NCI-H187 (cell line): Measurements from ENCODE around the gene VIPR1.

Experiments used
- DNase-seq, 2 experiments: peaks; one replicate each; lab custom pipeline; 2025; lab: John Stamatoyannopoulos, UW

The VIPR1 gene, protein sequence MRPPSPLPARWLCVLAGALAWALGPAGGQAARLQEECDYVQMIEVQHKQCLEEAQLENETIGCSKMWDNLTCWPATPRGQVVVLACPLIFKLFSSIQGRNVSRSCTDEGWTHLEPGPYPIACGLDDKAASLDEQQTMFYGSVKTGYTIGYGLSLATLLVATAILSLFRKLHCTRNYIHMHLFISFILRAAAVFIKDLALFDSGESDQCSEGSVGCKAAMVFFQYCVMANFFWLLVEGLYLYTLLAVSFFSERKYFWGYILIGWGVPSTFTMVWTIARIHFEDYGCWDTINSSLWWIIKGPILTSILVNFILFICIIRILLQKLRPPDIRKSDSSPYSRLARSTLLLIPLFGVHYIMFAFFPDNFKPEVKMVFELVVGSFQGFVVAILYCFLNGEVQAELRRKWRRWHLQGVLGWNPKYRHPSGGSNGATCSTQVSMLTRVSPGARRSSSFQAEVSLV

DNA sequence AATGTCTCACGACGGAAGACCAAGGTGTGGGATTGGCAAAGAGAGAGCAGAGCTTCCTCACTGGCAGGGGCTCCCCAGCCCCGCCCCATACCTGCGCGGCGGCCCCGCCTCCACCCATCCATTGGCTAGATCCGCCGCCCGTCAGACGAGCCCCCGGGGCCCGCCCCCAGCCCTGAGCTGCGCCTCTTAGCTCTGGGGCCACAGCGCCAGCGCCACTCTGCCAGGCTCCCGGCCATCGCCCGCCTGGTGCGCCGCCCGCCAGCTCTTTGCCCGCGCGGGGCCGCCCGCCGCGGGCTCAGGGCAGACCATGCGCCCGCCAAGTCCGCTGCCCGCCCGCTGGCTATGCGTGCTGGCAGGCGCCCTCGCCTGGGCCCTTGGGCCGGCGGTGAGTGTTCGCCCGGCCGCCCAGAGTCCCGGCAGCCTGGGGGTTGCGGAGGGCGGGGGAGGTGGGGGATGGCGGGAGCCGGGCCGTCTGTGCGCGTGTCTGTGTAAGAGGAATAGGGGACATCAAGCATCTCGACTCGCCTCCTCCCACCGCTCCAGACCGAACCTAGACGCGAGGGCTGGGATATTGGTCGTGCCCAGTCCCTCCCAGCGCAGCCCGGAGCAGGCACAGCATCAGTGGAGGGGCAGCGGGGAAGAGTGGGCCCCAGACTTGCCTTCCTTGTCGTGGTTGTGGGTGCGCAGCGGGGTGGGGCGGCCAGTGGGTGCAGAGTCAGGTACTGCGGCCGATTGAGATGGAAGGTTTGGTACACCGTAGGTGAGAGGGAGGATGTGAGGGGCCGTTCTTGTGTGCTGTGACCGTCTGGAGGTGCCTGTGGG is at the start of gene VIPR1:
Gene VIPR1 (plus strand): TSS at position 215 of the 822 bp plus-strand sequence. CDS start 93 bp downstream, at position 308.
- DNase-seq, result peak; percentile 52 to 53

DNA sequence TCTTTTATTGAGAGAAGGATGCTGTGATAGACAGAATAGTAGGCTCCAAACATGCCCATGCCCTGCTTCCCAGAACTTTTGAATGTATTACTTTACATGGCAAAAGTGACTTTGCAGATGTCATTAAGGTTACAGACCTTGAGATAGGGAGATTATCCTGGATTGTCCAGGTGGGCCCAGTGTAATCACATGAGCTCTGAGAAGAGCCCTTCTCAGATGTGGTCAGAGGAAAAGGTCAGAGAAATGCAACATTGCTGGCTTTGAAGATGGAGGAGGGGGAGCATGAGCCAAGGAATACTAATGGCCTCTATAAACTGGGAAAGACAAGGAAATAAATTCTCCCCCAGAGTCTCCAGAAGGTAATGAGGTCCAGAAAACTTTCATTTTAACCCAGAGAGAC is 46.2 kb upstream of the VIPR1 start:
- no peak for DNase-seq

DNA sequence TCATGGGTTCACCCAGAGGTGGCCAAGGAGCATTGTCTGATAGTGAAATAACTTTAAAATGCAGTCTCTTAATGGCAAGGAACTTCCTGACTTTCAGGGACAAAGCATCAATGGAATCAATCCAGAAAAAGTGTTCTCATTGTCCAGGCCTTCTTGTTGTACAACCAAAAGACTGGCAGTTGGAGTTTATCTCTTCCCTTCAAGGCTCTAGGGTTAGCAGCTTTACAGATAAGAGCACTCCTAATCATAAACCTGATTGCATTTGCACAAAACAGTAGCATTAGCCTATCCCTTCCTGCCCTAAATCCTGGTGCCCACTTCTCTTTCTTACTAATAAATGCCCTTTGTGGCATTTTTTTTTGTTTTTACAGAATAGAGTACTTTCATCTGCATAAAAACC is 43.3 kb upstream of the VIPR1 start:
- no peak for DNase-seq

DNA sequence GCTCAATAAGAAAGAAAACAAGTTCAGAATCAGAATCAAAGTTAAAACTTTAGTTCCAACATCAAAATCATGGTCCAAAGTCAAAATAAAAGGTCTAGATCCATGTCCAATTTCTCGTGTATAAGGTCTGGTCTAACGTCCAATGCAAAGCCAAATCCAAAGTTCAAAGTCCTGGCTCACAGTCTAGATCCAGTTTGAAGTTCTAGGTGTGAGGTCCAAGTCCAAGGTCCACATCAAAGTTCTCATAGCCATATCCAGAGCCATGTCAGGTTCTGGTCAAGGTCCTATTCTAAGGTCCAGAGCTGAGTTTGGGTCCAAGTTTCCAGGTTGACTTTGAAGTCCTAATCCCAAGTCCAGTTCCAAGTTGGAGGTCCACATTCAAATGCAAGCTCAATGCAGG is 40.7 kb upstream of the VIPR1 start:
- DNase-seq, result no peak

DNA sequence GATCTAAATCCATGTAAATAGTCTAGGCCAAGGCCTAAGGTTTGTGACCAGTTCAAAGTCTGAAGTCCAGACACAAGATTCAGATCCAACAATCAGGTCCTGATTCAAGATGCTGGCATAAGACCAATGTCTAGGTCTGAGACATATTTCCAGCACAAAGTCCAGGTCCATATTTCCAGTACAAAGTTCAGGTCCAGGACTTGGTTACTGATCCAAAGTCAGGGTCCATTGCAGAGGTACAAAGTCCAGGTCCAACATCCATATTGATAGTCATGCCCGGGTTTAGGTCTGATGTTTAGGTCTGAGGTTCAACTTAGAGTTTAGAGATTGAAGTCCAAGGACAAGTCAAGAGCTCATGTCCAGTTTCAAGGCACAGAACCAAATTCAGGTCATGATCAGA is 39.4 kb upstream of the VIPR1 start:
- no peak for DNase-seq

DNA sequence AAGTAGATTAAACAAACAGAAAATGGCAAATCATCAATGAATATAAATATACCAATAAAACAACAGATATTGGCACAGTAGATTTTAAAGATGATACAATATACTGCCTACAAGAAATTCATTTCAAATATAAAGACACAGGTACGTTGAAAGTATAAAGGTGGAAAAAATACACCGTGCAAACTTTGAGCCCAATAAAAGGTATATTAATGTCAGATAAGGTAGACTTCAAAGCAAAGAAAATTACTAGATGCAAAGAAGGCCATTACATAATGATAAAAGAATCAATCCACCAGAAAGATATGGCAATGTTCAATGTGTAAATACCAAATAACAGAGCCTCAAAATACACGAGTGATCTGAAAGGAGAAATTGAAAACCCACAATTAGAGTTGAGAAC is 34.3 kb upstream of the VIPR1 start:
- no peak for DNase-seq

DNA sequence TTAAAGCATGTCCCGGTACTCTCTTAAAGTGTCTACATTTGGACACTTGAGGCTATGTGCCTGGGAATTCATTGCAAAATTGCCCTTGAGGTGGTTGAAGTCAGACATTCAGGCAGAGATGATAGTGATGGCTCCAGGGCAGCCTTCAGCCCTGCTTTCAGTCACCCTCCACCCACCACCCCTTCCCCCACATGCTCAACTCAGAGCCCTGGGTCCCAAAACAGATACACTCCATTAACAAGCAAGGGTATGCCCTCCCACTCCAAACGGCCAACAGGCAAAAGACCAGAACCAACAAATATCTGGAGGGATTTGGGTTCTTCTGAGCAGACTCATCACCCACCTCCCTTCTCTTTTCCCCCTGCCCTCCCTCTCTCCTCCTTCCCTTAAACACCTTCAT is 29.9 kb upstream of the VIPR1 start:
- no peak for DNase-seq

DNA sequence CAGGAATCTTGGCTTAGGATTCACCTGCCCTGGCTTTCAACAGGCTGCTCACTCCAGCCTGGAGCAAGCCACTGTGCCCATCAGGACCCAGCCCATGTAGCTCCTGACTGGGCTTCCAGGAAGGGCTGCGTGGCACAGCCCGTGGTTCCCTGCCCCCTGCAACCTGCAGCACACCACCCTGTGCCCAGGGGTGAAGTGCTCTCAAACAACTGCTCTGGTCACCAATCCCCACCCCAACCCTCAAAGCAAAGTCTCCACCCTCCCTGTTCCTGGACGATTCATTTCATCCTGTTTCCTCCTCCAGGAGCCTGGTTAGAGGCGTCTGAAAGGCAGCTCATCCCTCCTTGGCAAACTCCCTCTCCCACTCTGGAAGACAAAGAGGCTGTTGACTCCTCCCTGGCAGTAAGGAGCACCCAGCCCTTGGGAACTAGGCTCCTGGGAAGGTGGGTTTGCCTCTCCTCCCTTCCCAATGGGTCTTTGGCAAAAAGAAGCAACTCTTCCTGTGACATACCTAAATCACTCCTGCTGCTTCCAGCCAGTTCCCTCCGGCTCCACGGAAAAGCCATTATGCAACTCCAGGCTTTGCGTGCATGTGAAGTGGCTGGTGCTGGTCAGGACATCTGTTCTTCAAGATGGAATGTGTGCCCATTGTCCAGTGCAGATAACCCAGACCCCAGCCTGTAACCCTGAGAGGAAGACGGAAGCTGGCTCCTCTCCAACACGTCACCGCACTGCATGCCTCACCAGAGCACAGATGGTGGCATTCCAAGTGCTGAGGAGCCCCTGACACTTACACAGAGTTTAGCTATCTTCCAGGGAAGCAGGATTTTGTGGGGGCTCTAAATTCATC is 29.1 kb upstream of the VIPR1 start:
- DNase-seq, result no peak

DNA sequence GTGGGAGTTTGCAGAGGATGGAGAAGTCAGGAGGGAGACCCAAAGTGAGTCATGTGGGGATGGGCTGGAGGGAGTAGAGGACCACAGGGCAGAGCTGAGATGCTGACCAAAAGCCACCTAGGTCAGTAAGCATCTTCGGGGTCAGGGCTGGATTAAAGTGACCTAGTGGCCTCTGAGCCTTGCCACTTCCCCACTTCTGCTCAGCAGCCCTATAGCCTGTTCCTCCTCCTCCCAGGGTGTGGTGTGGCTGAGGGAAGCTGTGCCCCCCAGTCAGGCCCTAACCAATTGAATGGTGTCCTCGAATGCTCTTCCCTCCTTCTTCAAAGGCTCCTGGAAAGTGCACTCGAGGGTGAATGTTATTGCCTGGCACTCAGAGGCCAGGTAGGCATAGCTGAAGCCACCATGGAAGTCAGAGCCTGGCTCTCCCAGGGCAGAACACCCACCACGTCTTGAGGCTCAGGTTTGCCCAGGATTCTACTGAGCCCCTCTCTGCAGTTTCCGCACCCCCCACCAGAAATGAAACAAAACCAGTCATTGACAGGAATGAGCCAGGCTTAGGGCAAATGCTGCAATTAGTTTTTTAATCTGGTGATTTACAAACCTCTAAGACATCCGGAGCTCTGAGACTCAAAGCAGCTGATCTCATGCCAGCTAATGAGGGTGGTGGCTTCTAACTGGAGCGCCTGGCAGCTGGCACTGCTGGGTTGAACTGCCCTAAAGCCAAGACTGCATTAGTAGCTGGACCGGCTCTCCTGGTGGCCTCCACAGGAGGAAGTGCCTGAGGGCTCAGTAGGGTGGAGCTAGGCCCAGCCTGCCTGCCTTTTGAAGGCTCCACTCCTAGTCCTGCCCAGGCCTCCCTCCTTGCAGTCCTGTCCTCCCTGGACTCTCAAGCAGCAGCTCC is 26.0 kb upstream of the VIPR1 start:
- DNase-seq, result no peak

DNA sequence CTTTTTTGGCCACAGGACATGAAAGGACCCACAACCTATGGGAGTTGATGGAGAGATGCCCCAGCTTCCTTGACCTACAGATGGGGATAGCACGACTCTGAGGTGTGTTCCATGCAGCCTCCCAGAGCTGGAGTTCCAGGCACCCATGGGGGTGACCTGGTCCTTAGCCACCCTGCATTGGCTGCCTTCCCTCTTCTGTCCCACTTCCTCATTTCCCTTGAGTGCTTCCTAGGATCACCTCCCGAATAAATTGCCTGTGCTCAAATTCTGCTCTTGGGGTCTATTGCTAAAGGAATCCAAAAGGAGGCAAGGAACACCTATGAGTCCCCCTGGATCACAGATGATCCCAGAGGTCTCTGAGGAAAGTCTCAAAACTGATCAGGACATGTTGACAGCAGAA is 24.7 kb upstream of the VIPR1 start:
- DNase-seq, result no peak

DNA sequence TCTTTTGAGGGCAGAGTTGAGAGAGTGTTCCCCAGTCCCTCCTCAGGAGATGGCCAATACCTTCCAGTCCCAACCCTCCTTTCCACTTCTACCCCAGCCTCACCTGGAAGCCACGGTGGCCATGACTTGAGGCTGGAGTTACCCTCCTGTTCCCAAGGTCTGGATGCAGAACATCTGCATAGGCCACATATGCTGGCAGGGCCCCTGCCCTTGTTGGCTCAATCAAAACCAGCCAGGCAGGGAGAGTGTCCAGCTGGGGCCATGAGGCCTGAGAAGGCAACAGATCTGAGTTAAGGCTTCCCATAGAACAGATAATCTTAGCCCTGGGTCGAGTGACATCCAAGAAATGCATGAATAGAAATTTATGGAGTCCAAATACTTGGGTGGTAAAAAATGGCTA is 23.6 kb upstream of the VIPR1 start:
- DNase-seq, result no peak

DNA sequence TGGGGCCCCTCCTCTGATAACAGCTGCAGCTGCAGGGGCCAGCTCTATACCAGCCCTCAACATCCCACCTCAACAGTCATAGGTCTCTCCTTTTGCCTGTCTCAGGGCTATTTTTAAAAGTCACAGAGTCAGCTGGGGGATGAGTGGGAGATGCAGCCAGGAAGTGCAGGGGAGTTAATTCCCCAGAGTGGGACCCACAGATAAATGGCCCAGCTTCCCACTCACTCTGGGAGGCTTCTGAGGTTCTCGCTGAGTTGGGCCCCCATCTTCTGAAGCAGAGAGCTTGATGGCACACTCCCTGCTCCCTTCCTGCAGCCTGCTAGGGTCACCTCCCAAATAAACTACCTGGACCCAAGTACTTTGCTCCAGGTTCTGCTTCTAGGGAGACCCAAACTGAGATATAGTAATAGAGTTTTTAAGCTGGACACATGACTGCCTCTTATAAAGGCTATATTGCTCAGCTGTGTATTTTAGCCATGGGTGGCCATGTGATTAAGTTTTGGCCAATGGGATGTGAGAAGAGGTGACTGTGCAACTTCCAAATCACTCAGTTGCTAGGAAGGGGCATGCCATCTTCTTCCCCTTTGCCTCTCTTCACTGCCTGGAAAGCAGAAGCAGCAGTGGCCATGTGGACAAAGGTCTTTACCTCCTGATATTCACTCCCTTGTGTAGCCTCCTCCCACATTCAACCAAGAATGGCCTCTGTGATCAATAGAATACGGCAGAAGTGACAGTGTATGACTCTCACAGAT is 15.5 kb upstream of the VIPR1 start:
- no peak for DNase-seq

DNA sequence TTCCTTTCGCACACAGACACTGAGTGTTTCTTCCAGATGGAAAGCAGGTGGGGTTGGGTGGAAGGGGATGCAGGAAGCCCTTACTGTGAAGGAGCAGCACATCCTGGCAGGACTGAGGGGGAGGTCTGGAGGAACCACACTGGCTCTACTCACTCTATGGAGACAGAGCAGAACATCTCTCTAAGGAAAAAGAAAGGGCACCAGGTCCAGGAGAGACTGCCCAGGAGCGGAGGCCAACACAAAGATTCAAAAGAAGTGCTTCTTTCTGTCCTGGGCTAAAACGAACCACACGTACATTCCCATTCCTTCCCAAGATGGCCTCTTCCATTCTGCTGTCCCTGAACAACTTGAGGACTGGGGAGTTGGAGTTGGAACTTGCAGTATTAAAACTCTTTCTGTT is 13.8 kb upstream of the VIPR1 start:
- no peak for DNase-seq

DNA sequence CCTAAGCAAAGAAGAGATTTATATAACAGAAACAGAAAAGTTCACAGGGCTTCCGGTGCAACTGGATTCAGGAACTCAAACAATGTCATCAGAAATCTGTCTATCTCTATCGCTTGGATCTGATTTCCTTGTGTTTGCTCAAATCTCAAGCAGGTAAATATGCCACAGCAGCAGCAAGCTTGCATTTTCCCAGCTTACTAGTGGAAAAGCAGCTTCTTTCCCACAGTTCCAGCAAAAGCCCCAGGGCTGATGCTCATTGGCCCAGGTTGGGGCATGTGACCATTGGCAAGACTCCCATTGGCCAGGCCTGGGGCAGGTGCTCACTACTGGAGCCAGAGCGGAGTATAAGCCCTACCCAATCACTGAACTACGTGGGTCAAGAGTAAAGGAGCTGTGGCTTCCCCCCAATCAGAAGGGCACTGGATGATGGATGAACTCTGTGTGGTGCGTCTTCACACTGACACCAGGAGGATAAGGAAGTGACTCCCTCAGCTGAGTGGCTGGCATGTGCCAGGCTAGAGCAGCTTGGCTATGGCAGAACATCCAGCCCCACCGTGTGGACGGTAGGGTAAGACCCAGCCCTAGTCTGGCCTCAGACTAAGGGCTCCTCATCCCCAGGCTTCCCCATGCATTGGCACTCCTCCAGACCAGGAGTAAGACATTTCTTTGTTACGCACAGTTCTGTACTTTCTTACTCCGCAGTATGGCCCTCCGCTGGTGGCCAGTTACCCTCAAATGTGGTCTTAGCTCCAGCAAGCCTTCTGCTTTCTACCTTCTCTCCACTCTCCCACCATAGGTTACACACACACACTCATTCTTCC is 13.1 kb upstream of the VIPR1 start:
- no peak for DNase-seq

DNA sequence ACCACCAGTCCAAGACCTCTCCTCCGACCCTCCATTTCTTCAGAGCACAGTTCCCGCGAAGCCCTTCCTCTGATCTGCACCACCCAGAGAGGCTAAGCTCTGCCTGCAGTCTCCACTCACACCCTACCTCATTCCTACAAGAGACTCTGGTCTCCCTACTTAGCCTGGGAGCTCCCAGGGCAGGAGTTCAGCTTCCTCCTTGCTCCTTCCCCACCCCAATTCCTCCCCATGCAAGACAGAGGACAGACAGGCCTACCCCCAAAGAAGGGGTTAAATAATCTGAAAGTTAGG is 12.6 kb upstream of the VIPR1 start:
- no peak for DNase-seq

DNA sequence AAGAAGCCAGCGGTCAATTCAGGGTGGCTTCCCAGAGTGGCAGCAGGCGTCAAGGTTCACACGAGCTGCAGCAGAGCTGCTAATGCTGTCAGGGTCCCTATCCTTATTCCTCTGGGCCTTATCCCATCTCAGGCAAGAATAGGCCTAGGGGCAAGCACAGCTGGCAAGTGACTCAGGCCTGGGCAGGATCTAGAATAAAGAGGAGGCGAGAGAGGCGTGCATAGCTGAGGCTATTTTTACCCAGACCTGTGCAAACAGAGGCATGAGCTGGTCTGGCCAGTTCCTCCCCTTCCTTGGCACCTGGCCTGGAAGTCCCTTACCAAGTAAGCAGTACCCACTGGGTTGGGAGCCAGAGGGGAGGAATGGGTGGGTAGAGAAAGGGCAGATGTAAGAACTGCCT is 12.2 kb upstream of the VIPR1 start:
- no peak for DNase-seq

DNA sequence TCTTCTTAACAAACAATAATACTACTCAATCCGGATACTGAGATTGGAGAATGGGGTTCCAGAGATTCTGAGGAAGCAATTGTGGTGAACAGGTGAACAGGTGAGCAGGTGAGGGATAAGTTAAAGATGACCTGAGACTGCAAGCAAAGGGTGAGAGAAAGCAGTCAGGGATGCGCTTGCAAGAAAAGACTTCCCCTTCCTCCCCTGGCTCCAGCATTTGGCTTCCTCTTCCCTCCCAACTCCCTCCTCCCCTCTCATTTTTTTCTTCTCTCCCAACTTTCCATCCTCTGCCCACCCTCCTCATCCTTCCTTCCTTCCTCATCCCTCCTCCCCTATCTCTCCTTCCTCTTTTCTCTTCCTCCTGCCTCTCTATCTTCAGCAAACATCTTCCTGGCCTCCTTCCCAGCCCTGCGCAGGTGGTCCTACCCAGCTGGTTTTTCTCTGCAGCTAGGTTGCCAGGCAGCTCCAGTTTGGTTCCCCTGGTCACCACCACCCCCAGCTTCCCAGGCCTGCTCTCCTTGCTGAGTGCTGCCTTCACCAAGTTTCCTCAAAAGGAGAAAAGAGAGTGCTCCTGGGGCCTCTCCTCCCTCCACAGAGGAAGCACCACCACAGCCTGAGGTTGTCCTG is 10.4 kb upstream of the VIPR1 start:
- no peak for DNase-seq

DNA sequence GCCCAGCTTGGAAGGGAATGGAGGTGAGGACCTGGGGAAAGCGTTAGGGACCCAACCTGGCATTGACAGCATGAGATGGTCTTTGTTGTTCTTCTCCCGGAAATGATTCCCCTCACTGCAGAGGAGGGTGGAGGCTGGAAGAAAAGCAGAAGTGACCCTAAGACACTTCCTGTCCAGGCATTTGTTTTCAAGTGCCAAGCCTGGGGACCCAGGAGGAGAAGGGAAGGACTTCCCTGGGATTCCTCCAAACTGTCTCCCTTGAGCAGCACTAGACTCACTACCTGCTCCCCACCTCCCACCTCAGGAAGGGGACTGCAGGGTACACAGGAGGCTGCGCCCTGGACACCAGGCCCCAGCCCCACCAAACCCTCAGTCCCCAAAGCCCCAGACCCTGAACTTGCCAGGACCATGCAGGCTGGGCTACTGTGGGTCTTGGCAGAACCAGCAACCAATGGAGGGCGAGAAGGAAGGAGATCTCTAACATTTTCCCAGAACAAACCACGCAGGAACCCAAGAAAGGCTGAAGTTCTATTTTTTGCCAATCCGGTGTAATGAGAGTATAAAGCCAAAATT is 9.8 kb upstream of the VIPR1 start:
- no peak for DNase-seq
